Aorta (tissue), 5 donors: Measurements from ENCODE around the gene SLC5A10. TPM values are rescaled to one million over a fixed set of nuclear protein-coding genes. Genes with fewer than 3 reads are reported as not detected.

Source experiments
- ATAC-seq: fragments of 200-7000 bp; cut with Tn5 transposase; one replicate; pipeline ENCODE4 v1.9.1; 2022; ENCODE audit warnings: moderate library complexity; ENCODE audit not compliant: low FRiP score
- DNase-seq, 2 donors: peaks; one replicate each; pipeline ENCODE4 v3.0.0-alpha.2; 2020
- H3K27ac ChIP-seq, 2 donors: one replicate each; pipeline ENCODE4 v1.5.1; 2013; ENCODE audit warnings: low read length in 2 of 2, mild to moderate bottlenecking in 2 of 2, moderate library complexity in 2 of 2, control low read depth in 1 of 2, inconsistent platforms in 1 of 2, low read depth in 1 of 2
- H3K27me3 ChIP-seq, 2 donors: one replicate each; pipeline ENCODE4 v1.6.1; 2013; ENCODE audit warnings: control low read depth in 1 of 2, low read length in 1 of 2, mild to moderate bottlenecking in 1 of 2, moderate library complexity in 1 of 2; ENCODE audit not compliant: insufficient read depth in 2 of 2, control insufficient read depth in 1 of 2
- H3K36me3 ChIP-seq, 2 donors: one replicate each; pipeline ENCODE4 v1.6.1; 2013; ENCODE audit warnings: control low read depth in 1 of 2, low read length in 1 of 2, mild to moderate bottlenecking in 1 of 2; ENCODE audit not compliant: insufficient read depth in 2 of 2, control insufficient read depth in 1 of 2
- H3K4me1 ChIP-seq, 2 donors: one replicate each; pipeline ENCODE4 v1.6.1; 2013; ENCODE audit warnings: low read length in 2 of 2, control low read depth in 1 of 2, mild to moderate bottlenecking in 1 of 2, moderate library complexity in 1 of 2; ENCODE audit not compliant: insufficient read depth in 2 of 2, control insufficient read depth in 1 of 2
- H3K4me3 ChIP-seq, 2 donors: one replicate each; pipeline ENCODE4 v1.5.1; 2013; ENCODE audit warnings: low read length in 2 of 2, control low read depth in 1 of 2, mild to moderate bottlenecking in 1 of 2
- H3K9me3 ChIP-seq: one replicate; pipeline ENCODE4 v1.6.1; 2013; ENCODE audit warnings: mild to moderate bottlenecking, low read length; ENCODE audit not compliant: control insufficient read depth
- WGBS, 2 donors: extraction: QIAGEN DNeasy Blood & Tissue Kit; methylation state at CpG; one replicate each; pipeline ENCODE4 v1.1.7; 2013; 5-methylcytosine and 5-hydroxymethylcytosine counted together
- intact Hi-C, 2 donors: fragments of 100-400 bp; cut with DNase I; formaldehyde crosslinking; loops; one replicate each; pipeline versions ENCODE4 v1.14.2 to v1.15.0; 2022
- long read RNA-seq, 2 donors: library from polyadenylated mRNA; unstranded; transcript quantifications; one replicate each; pipeline ENCODE4 v2.0.0, GENCODE V29; 2020 to 2021
- polyA plus RNA-seq, 2 donors: library from polyadenylated mRNA; stranded (reverse); fragments of 200-250 nt; gene quantifications; one replicate each; pipeline ENCODE4 v1.2.3, GENCODE V29; 2013
- total RNA-seq, 2 donors: library from RNA; stranded (reverse); fragmentation: NEBNext Ultra II Directional; extraction: Animal tissue kit (Norgen Biotek cat#: 25700); gene quantifications; one replicate each; pipeline ENCODE4 v1.2.1, GENCODE V29; 2021
- donor health status: healthy with polysubstance abuse.
- donor health status: Bipolar disorder and iron deficiency.
- donor health status: DM: no; HTN: no; CAD: no.
- donor health status: DM: no; HTN: no; CAD: no.
- donor health status: DM: yes; HTN: yes; CAD: no.

Gene SLC5A10
- total RNA-seq (not detected), polyA plus RNA-seq (under 1 TPM in 1 of 2 donors, not detected in 1; 0.23 TPM)
- long read RNA-seq, donor 1, partial matches to known transcripts, result 0 of 8 reads
- long read RNA-seq, donor 1, other reads (novel, unspliced or antisense), result 8 of 8 reads
- long read RNA-seq, donor 2, partial matches to known transcripts, result 0 of 8 reads
- long read RNA-seq, donor 2, other reads (novel, unspliced or antisense), result 8 of 8 reads

DNA sequence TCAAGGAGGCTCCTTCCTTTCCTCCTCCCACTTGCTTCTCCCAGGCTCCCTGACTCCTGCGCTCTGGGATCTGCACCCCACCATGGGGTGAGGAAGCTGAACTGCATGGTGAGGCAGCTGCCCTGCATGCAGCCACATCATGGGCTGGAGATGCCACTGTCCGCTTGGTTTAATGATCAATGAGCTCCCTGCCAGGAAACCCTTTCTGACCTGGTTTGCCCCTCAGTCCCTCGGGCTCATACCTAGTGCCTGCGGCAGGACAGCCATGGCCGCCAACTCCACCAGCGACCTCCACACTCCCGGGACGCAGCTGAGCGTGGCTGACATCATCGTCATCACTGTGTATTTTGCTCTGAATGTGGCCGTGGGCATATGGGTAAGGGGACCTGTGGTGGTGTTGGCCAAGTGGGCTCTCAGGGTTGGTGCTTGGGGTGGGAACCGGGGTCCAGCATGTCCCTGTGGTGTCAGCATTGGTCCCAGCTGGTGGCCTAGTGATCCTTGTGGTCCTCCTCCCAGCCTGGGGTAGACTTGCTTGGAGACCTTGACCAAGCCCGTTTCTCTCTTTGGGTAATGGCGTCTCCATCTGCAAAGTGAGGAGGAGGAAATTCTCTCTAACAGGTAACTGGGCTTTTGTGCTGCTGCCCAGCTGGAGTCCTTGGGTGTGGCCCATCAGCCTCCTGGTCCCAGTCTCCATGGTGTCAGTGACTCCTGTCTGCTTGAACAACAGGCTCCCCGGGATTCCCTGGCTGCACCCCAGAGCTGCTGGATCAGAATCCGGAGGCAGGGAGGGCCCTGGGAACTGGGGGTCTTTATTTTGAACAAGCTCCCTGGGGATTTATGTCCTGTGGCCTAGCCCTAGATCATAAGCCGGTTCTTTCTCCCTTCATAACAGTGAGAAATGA is at the start of gene SLC5A10:
Gene SLC5A10 (plus strand): TSS at position 225 of the 902 bp plus-strand sequence. CDS start 41 bp downstream, at position 266.
- 85 to 91% methylated on average over 16 to 17 of the region's 17 CpGs for WGBS, 2 donors
- DNase-seq, result peak in 1 of 2 donors; percentile 57
- Histone ChIP-seq H3K4me3 (no peak within 1 kb of the TSS), H3K27ac (no peak within 1 kb of the TSS), H3K27me3 (no peaks in the 10 kb centered on the region), H3K36me3 (no peaks in the 10 kb centered on the region), H3K4me1 (no peaks in the 10 kb centered on the region), H3K9me3 (no peaks in the 10 kb centered on the region)
- intact Hi-C loops, result loop anchor here in 1 of 2 donors (10.0 kb wide), 1 partner anchor 73 kb away; no protein-coding TSS in a partner anchor
- no peak for ATAC-seq

DNA sequence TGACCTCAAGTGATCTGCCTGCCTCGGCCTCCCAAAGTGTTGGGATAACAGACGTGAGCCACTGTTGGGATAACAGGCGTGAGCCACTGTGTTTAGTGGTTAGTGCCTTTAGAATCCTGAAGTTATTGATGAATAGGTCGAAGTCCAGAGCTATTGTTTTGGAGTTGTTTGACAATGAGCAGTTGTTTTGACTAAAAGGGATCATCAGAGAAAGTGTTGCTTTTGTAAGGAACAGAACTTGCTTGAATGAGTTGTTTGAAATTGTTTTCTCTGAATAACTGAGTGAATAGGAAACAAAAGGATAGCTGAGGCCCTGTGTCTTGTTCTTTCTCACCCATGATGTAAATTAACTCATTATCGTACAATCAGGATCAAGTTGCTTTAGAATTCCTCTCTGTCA is 47.5 kb upstream of the SLC5A10 start:
- Histone ChIP-seq H3K4me3 (no peak overlapping the region), H3K9me3 (no peaks in the 10 kb centered on the region), H3K27me3 (no peaks in the 10 kb centered on the region), H3K4me1 (no peaks in the 10 kb centered on the region), H3K36me3 (peaks cover 2% of the 10 kb centered on the region in 2 donors), H3K27ac (no peak overlapping the region)
- WGBS, 2 donors, result 90% methylated on average over 5 of the region's 5 CpGs
- ATAC-seq (no peak), DNase-seq (no peak)
- intact Hi-C loops, result no loop called here

DNA sequence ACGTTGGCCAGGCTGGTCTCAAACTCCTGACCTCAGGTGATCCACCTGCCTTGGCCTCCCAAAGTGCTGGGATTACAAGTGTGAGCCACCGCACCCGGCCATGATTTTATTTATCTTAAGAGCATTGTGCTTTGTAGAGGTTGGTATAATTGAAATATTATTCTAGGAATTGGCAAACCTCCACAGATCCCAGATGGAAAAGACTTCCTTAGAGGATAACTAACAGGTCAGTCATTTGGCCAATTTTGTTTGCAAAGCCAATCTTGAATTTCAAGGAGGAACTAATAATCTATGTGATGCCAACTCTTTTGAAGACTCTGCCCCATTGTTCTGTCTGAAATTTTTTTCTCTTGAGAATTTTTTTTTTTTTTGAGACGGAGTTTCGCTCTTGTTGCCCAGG is 46.7 kb upstream of the SLC5A10 start:
- Histone ChIP-seq H3K27ac (no peak overlapping the region), H3K4me3 (no peak overlapping the region), H3K9me3 (no peaks in the 10 kb centered on the region), H3K27me3 (no peaks in the 10 kb centered on the region), H3K36me3 (peaks cover 2% of the 10 kb centered on the region in 2 donors), H3K4me1 (no peaks in the 10 kb centered on the region)
- WGBS, 2 donors, result 82 to 86% methylated on average over 5 of the region's 5 CpGs
- DNase-seq, result no peak
- intact Hi-C loops, result no loop called here
- no peak for ATAC-seq

DNA sequence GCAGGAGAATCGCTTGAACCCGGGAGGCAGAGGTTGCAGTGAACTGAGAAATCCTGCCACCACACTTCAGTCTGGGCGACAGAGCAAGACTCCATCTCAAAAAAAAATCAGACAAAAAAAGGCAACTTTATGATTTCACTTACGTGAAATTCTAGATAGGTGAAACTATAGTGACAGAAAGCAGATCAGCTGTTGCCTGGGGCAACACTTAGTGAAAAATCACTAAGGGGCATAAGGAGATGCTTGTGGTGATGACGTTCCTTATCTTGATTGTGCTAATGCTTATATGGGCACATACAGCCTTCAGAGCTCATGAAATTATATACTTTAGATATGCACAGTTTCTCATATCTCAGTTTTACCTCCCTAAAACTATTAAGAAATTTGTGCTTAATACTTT is 41.6 kb upstream of the SLC5A10 start:
- 90 to 93% methylated on average over 5 of the region's 5 CpGs for WGBS, 2 donors
- Histone ChIP-seq H3K27ac (no peak overlapping the region), H3K27me3 (no peaks in the 10 kb centered on the region), H3K9me3 (no peaks in the 10 kb centered on the region), H3K4me3 (no peak overlapping the region), H3K4me1 (no peaks in the 10 kb centered on the region), H3K36me3 (peaks cover 2 to 5% of the 10 kb centered on the region in 2 donors)
- intact Hi-C loops, result no loop called here
- DNase-seq, result no peak
- ATAC-seq, result no peak

DNA sequence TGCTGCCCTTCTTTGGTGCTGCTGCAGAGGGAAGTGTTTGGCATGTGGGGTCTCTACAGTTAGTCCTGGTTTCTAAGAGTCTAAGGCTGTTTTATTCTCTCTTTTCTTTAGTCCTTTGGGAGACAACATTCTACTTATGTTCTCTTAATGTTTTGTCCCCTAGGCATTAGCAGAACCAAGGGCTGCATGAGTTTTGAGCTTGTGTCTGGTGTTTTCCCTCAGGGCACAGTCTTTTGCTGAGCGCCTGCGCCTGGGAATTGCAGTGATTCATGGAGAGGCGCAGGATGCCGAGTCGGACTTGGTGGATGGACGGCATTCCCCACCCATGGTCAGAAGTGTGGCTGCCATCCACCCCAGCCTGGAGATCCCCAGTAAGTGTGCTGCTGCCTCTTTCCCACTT is 41.1 kb upstream of the SLC5A10 start:
- peaks cover 2 to 5% of the 10 kb centered on the region in 2 donors for H3K36me3 ChIP-seq
- H3K9me3 ChIP-seq, result no peaks in the 10 kb centered on the region
- no peak for DNase-seq
- no peak overlapping the region for H3K4me3 ChIP-seq
- no peaks in the 10 kb centered on the region for H3K4me1 ChIP-seq
- H3K27me3 ChIP-seq, result no peaks in the 10 kb centered on the region
- ATAC-seq, result no peak
- intact Hi-C loops, result no loop called here
- no peak overlapping the region for H3K27ac ChIP-seq
- WGBS, 2 donors, result 87 to 94% methylated on average over 6 of the region's 6 CpGs

DNA sequence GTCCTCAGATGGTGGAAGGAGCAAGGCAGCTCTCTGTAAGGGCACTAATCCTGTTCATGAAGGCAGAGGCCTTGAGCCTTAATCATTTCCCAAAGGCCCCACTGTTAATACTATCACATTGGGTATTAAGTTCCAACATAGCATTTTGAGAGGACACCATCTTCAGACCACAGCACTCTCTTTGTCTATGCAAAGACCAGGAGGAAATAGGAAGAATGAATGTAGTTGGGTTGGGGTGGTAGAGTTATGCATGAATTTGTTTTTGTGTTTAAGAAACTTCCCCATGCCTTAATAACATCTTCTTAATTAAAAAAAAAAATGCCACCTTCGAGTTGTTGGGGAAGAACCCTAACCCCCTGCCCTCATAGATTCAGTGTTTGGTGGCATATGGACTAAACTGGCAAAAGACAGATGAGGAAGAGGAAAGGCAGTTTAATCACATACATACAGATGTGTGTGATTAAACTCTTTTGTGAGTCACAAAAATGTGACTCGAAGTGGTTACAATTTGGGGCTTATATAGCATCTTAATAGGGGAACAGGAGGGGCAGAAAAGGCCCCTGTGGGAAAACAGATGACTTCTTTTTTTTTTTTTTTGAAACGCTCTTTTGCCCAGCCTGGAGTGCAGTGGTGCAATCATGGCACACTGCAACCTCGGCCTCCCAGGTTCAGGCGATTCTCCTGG is 35.0 kb upstream of the SLC5A10 start:
- Histone ChIP-seq H3K4me3 (no peak overlapping the region), H3K4me1 (no peaks in the 10 kb centered on the region), H3K27me3 (no peaks in the 10 kb centered on the region), H3K36me3 (peaks cover 2 to 3% of the 10 kb centered on the region in 2 donors), H3K9me3 (no peaks in the 10 kb centered on the region), H3K27ac (no peak overlapping the region)
- ATAC-seq (no peak), DNase-seq (no peak)
- intact Hi-C loops, result no loop called here
- 72 to 81% methylated on average over 5 of the region's 5 CpGs for WGBS, 2 donors

DNA sequence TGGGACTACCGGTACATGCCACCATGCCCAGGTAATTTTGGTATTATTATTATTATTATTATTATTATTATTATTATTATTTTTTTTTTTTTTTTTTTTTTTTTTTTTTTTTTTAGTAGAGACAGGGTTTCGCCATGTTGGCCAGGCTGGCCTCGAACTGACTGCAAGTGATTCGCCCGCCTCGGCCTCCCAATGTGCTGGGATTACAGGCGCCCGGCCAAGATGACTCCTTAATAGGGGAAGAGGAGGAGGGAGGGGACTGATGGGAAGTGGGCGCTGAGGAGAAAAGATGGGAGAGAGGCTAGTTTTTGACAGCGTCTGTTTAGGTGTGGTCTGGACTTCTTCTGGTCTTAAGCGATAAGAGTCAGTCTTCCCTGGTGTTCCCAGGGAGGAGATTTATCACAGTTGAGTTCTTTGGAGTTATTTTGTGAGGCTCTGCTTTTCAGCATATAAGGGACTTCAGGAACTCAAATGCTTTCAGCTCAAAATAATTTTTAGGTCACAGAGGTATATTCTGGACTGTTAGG is 34.4 kb upstream of the SLC5A10 start:
- H3K27me3 ChIP-seq, result no peaks in the 10 kb centered on the region
- no peak for DNase-seq
- no peaks in the 10 kb centered on the region for H3K9me3 ChIP-seq
- H3K36me3 ChIP-seq, result peaks cover 2% of the 10 kb centered on the region in 2 donors
- no peak overlapping the region for H3K27ac ChIP-seq
- no peak for ATAC-seq
- no peaks in the 10 kb centered on the region for H3K4me1 ChIP-seq
- H3K4me3 ChIP-seq, result no peak overlapping the region
- intact Hi-C loops, result no loop called here
- 88 to 92% methylated on average over 9 to 11 of the region's 11 CpGs for WGBS, 2 donors

DNA sequence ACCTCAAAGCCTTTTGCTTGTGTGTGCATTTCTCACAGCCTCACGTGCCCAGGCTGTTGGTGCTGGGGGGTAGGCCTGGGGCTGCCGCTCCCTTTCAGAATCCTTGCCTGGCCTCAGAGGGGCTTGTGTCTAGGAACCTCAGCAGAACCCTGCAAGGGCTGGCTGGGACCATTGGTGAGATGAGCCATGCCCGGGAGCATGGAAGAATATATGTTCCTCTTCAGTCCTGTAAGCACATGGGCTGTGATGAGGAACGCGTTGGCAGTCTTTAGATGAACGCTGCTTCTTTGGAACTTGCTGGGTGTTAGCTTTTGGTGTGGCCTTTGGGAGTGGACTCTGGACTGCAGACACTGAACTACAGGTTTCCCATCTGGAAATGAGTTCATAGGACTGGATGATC is 32.0 kb upstream of the SLC5A10 start:
- no peaks in the 10 kb centered on the region for H3K36me3 ChIP-seq
- ATAC-seq, result no peak

More for the DNA sequence above, 32.0 kb upstream of the SLC5A10 start:
- intact Hi-C loops, result no loop called here
- no peaks in the 10 kb centered on the region for H3K4me1 ChIP-seq
- H3K4me3 ChIP-seq, result no peak overlapping the region
- H3K9me3 ChIP-seq, result no peaks in the 10 kb centered on the region
- no peak overlapping the region for H3K27ac ChIP-seq
- WGBS, 2 donors, result 76 to 81% methylated on average over 6 of the region's 6 CpGs
- no peaks in the 10 kb centered on the region for H3K27me3 ChIP-seq
- no peak for DNase-seq
